AG04449 (cell line): Measurements from ENCODE around the gene CRMP1.

Source experiments
- CTCF ChIA-PET: fragments of 350-600 bp; formaldehyde crosslinking; extraction: SDS; loops from one replicate; lab custom pipeline; 2021; ENCODE audit warnings: antibody characterized with exemption; lab: Yijun Ruan, JAX
- POLR2A ChIA-PET: fragments of 400-600, 350-600 bp; formaldehyde crosslinking; extraction: SDS; loops from one replicate; lab custom pipeline; 2020; ENCODE audit warnings: antibody characterized with exemption, inconsistent platforms; lab: Yijun Ruan, JAX
- DNase-seq: peaks from one replicate; pipeline ENCODE4 v3.0.0-alpha.2; 2010; ENCODE audit warnings: low read depth, low spot score
- H3K4me3 ChIP-seq: 2 replicates; pipeline ENCODE4 v1.5.1; 2011; ENCODE audit warnings: low read depth, mild to moderate bottlenecking, control low read depth, low read length
- CTCF ChIP-seq: IDR thresholded peaks from one replicate; pipeline ENCODE4 v1.5.1; 2011; ENCODE audit warnings: mild to moderate bottlenecking, moderate library complexity, low read length, control low read depth, inconsistent platforms; ENCODE audit not compliant: insufficient read depth; ENCODE audit errors: missing control alignments

Gene CRMP1

GRCh38 chr4:5824635-5825034 lies 68.3 kb downstream of the CRMP1 start:
- POLR2A ChIA-PET, result interaction anchor here (0.6 kb wide), 1 partner anchor 221 kb away, joined by 3 read pairs; no protein-coding TSS in a partner anchor
- no peak for DNase-seq
- CTCF ChIA-PET, result interaction anchor here (1.0 to 3.0 kb wide), 8 partner anchors 11 to 774 kb away, joined by 3 to 23 read pairs (median 5); partner anchors contain the start of gene STK32B
- TF ChIP-seq CTCF, result peak; percentile 74
- no peak overlapping the region for H3K4me3 ChIP-seq

- H3K4me3 ChIP-seq, result no peak overlapping the region
- POLR2A ChIA-PET, result interaction anchor here (0.6 to 0.7 kb wide), 2 partner anchors 186 to 221 kb away, joined by 3 read pairs; no protein-coding TSS in a partner anchor
- CTCF ChIA-PET, result interaction anchor here (1.0 to 3.0 kb wide), 7 partner anchors 11 to 774 kb away, joined by 3 to 23 read pairs (median 6); partner anchors contain the start of gene STK32B
- no peak for TF ChIP-seq CTCF
- DNase-seq, result no peak
Observed at GRCh38 chr4:5824227-5824626, 68.7 kb downstream of the CRMP1 start.

GRCh38 chr4:5823542-5824211 lies 69.2 kb downstream of the CRMP1 start:
- TF ChIP-seq CTCF, result no peak
- no peak for DNase-seq
- ChIA-PET CTCF (interaction anchor here (1.0 to 3.0 kb wide), 8 partner anchors 11 to 773 kb away, joined by 3 to 23 read pairs (median 5); partner anchors contain the start of gene STK32B), POLR2A (interaction anchor here (0.6 to 0.7 kb wide), 2 partner anchors 186 to 220 kb away, joined by 3 read pairs; no protein-coding TSS in a partner anchor)
- H3K4me3 ChIP-seq, result no peak overlapping the region

- POLR2A ChIA-PET, result no interaction called here
- DNase-seq, result no peak
- H3K4me3 ChIP-seq, result no peak overlapping the region
- CTCF ChIA-PET, result interaction anchor here (1.0 to 3.0 kb wide), 6 partner anchors 10 to 363 kb away, joined by 3 to 23 read pairs (median 4); no protein-coding TSS in a partner anchor
- TF ChIP-seq CTCF, result no peak
Observed at GRCh38 chr4:5822619-5823018, 70.3 kb downstream of the CRMP1 start.

- CTCF ChIA-PET, result interaction anchor here (0.6 to 3.0 kb wide), 12 partner anchors 9 to 204 kb away, joined by 3 to 23 read pairs (median 4); no protein-coding TSS in a partner anchor
- POLR2A ChIA-PET, result no interaction called here
- peak; percentile 68 for TF ChIP-seq CTCF
- H3K4me3 ChIP-seq, result no peak overlapping the region
- DNase-seq, result no peak
Observed at GRCh38 chr4:5821665-5822358, 71.1 kb downstream of the CRMP1 start.
